D721Med (cell line): ENCODE results near the gene TPRN.

Experiments
- DNase-seq: peaks from one replicate; pipeline ENCODE4 v3.0.0; 2011; ENCODE audit warnings: low spot score; ENCODE audit not compliant: insufficient read length
- FAIRE-seq: peaks from 2 replicates; lab custom pipeline; 2011; peaks lifted over from hg19 to GRCh38; lab: Jason Lieb, UNC
- TF ChIP-seq, protein P1 (sequence below): IDR thresholded peaks from 2 replicates; pipeline ENCODE4 v1.5.1; 2012; ENCODE audit warnings: mild to moderate bottlenecking, control low read depth; ENCODE audit not compliant: insufficient read depth; ENCODE audit errors: missing control alignments

The TPRN gene

DNA sequence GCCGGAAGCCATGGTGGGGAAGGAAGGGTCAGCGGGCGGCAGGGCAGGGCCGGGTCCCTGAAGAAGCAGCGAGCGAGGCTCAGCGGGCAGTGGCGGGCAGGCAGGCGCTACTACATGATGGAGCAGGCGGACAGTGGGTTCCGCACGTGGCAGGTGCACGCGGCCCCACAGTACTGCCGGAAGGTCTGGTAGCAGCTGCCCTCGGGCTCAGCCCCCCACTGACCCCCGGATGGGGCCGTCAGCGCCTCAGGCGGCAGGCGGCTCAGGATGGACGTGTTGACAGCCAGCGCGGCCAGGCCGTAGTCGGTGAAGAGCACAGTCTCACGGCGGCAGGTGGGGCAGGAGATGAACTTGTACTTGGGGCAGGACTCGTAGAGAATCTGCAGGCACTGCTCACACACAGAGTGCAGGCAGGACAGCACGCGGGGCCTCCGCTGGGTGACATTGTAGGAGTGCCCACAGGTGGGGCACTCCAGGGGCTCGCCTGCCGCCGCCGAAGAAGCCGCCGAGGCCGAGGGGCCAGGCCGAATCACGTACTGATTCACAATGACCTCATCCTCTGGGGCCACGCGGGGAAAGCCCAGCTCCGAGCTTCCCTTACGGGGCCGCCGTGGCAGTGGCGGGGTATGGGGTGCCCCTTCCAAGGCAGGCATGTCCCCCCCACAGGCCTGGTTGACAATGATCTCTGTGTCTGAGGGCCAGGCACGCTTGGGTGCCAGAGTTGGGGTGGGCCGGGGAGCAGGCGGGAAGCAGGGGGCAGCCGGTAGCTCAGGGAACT is 20.0 kb upstream of the TPRN start:
- TF ChIP-seq, protein P1, sequence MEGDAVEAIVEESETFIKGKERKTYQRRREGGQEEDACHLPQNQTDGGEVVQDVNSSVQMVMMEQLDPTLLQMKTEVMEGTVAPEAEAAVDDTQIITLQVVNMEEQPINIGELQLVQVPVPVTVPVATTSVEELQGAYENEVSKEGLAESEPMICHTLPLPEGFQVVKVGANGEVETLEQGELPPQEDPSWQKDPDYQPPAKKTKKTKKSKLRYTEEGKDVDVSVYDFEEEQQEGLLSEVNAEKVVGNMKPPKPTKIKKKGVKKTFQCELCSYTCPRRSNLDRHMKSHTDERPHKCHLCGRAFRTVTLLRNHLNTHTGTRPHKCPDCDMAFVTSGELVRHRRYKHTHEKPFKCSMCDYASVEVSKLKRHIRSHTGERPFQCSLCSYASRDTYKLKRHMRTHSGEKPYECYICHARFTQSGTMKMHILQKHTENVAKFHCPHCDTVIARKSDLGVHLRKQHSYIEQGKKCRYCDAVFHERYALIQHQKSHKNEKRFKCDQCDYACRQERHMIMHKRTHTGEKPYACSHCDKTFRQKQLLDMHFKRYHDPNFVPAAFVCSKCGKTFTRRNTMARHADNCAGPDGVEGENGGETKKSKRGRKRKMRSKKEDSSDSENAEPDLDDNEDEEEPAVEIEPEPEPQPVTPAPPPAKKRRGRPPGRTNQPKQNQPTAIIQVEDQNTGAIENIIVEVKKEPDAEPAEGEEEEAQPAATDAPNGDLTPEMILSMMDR = no peak
- no peak for FAIRE-seq

DNA sequence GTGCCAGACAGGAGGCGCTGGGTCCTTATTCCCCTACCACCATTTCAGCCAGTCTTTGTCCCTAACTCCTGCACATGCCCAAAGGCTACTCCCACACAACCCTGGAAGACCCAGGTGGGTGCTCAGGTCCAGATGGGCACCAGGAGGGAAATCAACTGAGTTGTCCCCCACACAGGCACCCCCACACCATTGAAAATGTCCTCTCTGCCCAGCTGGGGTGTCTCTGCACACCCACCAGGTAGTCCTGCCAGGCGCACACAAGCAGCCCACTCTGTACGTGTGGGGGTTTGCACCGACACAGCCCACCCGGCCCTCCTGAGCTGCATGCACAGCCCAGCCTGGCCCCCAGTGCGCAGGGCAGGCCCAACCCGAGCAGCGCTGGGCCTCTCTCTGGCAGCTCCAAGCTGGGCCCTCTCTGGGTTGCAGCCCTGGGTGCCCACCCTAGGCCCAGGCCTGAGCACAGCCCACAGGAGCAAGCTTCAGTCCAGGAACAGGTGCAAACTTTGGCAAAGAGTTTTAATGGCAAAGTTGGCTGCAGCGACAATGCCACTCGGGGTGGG is 19.3 kb upstream of the TPRN start:
- FAIRE-seq = no peak
- TF ChIP-seq, protein P1 = no peak
- DNase-seq = no peak

More for the DNA sequence above, 20.0 kb upstream of the TPRN start:
- DNase-seq = no peak

DNA sequence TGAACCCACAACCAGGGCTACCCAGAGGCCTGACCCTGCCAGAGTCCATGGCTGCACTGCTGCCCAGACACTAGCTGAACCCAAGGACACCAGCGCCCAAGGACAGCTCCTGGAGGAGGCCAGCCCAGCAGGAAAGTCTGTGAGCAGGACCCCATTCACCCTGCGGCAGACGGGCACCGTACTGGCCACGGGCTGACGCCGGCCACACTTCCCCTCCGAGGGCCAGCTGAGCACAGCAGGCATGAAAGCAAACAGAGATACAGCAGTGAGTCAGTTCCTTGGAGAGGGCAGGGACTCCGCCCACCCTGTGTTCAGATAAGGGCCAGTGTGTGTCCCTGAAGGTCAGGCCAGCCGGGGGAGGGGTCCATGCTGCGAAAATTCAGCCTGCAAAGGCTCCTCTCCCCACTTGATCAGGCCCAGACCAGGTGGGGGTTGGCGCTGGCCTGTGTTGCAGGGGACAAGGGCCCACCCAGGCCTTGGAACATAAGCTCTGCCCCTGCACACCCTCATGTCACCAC is 18.3 kb upstream of the TPRN start:
- DNase-seq (no peak), FAIRE-seq (no peak)
- TF ChIP-seq, protein P1 = no peak

DNA sequence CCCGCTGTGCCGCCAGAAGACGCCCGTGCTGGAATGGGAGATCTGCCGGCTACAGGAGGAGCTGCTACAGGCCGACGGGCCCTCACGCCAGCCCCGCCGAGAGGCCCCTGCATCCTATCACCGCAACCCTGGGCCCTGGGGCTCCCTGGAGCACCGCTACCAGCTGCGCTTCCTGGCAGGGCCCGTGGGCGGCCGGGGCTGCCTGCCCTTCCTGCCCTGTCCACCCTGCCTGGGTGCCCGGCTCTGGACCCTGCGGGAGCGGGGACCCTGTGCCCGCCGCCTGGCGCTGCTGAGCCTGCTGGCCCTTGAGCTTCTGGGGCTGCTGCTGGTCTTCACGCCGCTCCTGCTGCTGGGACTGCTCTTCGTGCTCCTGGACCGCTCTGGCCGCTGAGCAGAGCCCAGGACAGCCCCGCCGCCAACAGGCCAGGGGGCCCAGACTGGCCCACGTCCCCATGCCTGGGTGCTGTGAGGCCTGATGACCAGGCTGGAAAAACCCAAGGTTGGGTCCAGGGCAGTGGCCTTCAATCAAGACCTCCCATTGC is 17.7 kb upstream of the TPRN start:
- DNase-seq (no peak), FAIRE-seq (no peak)
- TF ChIP-seq, protein P1 = no peak

DNA sequence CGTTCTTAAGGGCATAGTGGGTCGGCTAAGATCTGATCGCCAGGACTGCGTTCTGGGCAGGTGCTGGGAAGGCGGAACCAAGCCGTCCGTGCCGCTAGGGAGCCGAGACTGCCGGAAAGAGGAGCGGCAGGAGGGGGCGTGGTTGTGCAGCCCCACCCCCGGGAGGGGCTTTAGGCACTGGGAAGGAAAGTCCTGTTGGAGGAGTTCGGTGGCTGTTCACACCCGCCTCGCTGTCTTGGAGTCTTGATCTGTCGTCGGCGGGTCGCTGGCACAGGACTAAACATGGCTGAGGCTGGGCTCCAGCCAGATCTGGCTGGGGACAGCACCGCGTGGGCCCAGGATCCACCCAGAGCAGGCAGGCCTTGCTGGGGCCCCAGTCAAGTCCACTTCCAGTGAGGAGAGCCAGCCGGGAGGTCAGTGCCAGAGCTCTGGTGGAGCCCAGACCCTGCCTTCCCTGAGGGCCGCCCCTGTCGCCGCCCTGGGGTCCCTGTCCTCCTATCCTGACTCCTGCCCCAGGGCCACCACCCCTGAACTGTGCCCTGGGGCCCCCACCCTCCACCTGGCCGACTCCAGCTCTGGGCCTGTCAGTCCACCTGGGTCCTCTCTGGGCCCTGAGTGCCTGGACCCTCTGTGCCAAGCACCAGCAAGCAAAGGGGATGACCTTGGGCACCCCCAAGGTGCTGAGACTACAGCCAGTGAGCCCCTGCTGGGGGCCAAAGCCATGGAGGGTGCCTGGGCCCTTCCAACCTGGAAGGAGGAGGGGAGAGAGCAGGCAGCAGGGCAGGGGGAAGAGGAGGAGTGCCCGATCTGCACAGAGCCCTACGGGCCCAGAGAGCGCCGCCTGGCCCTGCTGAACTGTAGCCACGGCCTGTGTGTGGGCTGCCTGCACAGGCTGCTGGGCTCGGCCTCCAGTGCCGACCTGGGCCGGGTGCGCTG is 17.0 kb upstream of the TPRN start:
- TF ChIP-seq, protein P1 = no peak
- FAIRE-seq (no peak), DNase-seq (no peak)

DNA sequence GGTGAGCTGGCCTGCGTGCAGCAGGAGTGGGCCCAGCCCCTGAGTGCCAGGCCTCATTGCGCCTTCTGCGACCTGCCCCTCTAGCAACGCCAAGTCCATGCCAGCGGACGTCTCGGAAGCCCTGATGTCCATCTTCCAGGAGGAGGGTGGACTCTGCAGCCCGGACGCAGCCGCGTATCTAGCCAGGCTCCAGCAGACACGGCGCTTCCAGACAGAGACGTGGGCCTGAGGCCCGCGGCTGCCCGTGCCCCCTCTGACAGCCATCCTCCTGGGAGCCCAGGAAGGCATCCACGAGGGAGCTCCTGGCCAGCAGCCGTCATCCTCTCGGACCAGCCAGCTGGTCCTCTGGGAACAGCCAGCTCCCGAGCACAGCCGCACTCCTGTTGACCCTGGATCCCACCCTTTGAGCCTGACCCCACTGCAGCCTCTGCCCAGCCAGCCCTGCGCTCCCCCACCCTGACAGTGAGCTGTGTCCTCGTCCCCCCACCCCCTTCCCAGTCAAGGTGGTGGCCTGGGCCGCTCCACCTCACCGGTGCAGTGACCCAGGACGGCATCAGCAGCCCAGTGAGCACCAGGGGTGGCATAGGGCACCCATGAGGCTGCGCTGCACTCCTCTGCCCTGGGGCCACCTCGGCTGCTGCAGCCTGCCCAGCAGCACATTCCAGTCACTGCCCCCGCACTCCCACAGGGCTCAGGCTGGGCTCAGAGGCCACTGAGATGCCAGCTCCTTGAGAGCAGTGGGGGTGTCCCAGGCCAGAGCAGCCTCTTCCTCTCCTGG is 15.8 kb upstream of the TPRN start:
- TF ChIP-seq, protein P1 = no peak
- FAIRE-seq (no peak), DNase-seq (no peak)
